NCI-H1105 treated with DMSO at 0.1 percent for 48 hours (cell line): ENCODE measurements around the gene UBR2.
"Not testable (repeated sequence)": the region's sequence is repeated elsewhere in the genome, so short reads cannot be mapped to it uniquely, and the experiment has no call there.

Experiments used
- DNase-seq: peaks from one replicate; lab custom pipeline; 2025; lab: John Stamatoyannopoulos, UW

The UBR2 gene

DNA sequence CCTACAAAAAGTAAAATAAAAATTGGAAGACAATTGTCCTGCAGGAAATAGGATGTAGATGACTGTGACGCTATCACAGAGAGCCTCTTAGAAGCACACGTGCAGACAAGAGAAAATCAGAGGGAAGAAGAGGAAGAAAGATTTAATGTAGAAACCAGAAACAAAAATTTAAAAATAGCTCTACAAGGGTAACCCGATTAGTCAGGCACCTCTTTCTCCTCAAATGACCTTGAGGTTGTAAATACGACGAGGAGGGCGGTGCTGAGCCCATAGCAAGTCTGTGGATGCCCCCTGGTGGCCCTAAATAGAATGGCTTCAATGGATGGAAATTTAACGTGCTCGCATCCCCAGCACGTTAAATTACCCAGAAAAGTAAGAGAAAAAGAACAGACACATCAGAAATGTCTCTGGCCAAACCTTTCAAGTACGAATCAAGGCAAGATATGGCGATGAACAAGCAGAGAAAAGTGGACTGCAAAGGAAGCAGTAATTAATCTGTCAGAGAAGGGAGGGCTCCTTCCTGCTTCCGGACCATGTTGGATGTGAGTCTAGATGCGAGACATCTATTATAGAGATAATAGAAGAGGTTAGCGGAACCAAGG, 162.8 kb downstream of the UBR2 start:
- DNase-seq: peak; percentile 78

DNA sequence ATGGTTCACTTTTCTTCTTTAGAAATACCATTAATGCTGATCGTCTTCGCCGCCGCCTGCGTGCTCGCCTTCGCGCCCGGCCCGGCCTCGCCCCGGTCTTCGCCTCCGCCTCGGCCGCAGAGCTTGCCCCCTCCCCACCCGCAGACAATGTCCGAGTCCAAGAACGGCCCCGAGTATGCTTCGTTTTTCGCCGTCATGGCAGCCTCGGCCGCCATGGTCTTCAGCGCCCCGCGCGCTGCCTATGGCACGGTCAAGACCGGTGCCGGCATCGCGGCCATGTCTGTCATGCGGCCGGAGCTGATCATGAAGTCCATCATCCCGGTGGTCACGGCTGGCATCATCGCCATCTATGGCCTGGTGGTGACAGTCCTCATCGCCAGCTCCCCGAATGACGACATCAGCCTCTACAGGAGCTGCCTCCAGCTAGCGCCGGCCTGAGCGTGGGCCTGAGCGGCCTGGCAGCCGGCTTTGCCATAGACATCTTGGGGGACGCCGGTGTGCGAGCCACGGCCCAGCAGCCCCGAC, 163.3 kb downstream of the UBR2 start:
- DNase-seq: no peak

DNA sequence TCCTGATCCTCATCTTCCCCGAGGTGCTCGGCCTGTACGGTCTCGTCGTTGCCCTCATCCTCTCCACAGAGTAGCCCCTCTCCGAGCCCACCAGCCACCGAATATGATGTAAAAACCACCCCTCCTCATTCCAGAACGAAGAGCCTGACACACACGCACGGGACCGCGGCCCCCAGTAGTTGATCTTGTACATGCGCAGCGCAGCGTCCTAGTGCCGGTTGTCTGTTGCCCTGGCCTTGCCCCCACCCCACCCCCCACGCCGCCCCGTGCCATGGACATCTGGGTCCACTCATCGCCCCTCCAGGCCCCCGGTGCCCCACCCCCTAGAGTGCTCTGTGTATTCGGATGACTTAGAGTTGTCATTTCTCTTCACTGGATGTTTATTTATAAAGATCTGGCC, 163.8 kb downstream of the UBR2 start:
- DNase-seq: no peak

- no peak for DNase-seq
These were observed 165.9 kb downstream of the UBR2 start for GRCh38 chr6:42729731-42730130.

- not testable (repeated sequence) for DNase-seq
These were observed 170.1 kb downstream of the UBR2 start for GRCh38 chr6:42733867-42734481.

DNA sequence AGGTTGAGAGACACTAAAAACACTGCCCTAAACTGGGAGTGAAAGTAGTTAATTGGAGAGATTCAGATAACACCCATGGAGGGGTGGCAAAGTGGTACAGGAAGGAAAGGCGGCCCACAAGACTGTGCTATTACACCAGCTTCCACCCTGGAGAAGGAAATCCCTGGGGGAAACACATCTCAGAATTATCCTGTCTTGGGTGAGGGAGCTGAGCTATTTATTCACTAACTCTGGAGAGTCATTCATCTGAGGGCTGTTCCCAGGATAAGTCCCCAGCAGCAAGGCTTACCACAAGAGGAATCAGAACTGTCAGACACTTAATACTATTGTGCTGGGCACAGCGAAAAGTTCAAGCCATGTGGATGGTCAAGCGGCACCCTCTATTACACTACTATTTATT, 172.1 kb downstream of the UBR2 start:
- DNase-seq: no peak

GRCh38 chr6:42740725-42741124, 176.9 kb downstream of the UBR2 start:
- DNase-seq: no peak

GRCh38 chr6:42742116-42742894, 178.5 kb downstream of the UBR2 start:
- peak; percentile 60 for DNase-seq
